ENCODE data around the gene COMT. TPM values are rescaled to one million over a fixed set of nuclear protein-coding genes. Genes with fewer than 3 reads are reported as not detected.

Gene COMT
- total and polyA plus RNA-seq, 9 of the 15 experiments (the other 6 are each of a cell fraction or from before 2014, with no cell fraction given): 12.5 to 351 (median 155) TPM

- DNase-seq (ENCODE audit: extremely low read depth in 1 of 4, low spot score in 3 of 4) (no peak), FAIRE-seq (no peak), ATAC-seq (no peak)
- in situ Hi-C loops (cut with MboI): no loop called here
- ChIA-PET POLR2A (interaction anchor here (0.6 to 5.7 kb wide), 16 partner anchors 7 to 157 kb away, joined by 3 to 56 read pairs (median 4); no protein-coding TSS in a partner anchor), CTCF (ENCODE audit: low intra/inter-chr PET ratio) (no interaction called here)
- Histone ChIP-seq H3K4me3 (no peak overlapping the region), H3K36me3 (ENCODE audit: control insufficient read depth, insufficient read depth, low read length) (peaks cover 30% of the 10 kb centered on the region; the same call in 2 of the 3 replicates), H3K4me2 (ENCODE audit: insufficient read depth, low read length) (no peak overlapping the region), H3K9me3 (replicated peaks; ENCODE audit: control insufficient read depth, insufficient read depth, low read depth, low read length) (no peaks in the 10 kb centered on the region), H4K20me1 (replicated peaks; ENCODE audit: control insufficient read depth, insufficient read depth, low read length) (peaks cover 48% of the 10 kb centered on the region), H3K9ac (ENCODE audit: insufficient read depth in 1 of 2, low read depth in 2 of 2, low read length in 2 of 2) (peak overlapping the region in 1 of 2 experiments; percentile 39; a peak in 2 of 4 replicates), H2AFZ (ENCODE audit: low read depth, low read length) (no peak overlapping the region), H3K9me1 (ENCODE audit: control insufficient read depth, insufficient read depth, low read length) (peaks cover 18% of the 10 kb centered on the region), H3K79me2 (ENCODE audit: control insufficient read depth, insufficient read depth, low read length) (no peaks in the 10 kb centered on the region), H3K27ac (ENCODE audit: extremely low read depth, low read depth, low read length) (no peak overlapping the region), H3K27me3 (ENCODE audit: control insufficient read depth in 2 of 2, insufficient read depth in 2 of 2, low read length in 2 of 2) (no peaks in the 10 kb centered on the region), H3K4me1 (replicated peaks in 1 of 2; ENCODE audit: control insufficient read depth in 2 of 2, insufficient read depth in 2 of 2, low read length in 2 of 2) (peaks cover 5 to 78% of the 10 kb centered on the region in 2 experiments; a peak in 4 of 5 replicates)
- BruUV-seq (replicated peaks): no TSS peak
- 83% methylated on average over 33 of the region's 33 CpGs for WGBS (ENCODE audit: insufficient coverage, low coverage, missing lambda C conversion rate)
- intact Hi-C loops (cut with micrococcal nuclease): no loop called here
- TF ChIP-seq HNRNPL (IDR thresholded peaks at IDR 0.05; ENCODE audit: low read depth, low read length) (0 out of 2 replicates have a peak, but pooled peaks have one; percentile 34), ZNF76 (CRISPR knock-in tag; IDR thresholded peaks at IDR 0.05; ENCODE audit: borderline replicate concordance) (peak; percentile 19; the same call in 1 of the 2 replicates), MLX (CRISPR knock-in tag; conservative IDR thresholded peaks at IDR 0.05) (0 out of 4 replicates have a peak, but pooled peaks of 1 of the 2 experiments have one; percentile 18), ZNF184 (CRISPR knock-in tag; IDR thresholded peaks at IDR 0.05) (0 out of 2 replicates have a peak, but pooled peaks have one; percentile 34), CGGBP1 (CRISPR knock-in tag; IDR thresholded peaks at IDR 0.05) (no peak), NR2F6 (CRISPR knock-in tag; IDR thresholded peaks at IDR 0.05) (0 out of 2 replicates have a peak, but pooled peaks have one; percentile 73), ZNF277 (CRISPR knock-in tag; IDR thresholded peaks at IDR 0.05; ENCODE audit: borderline replicate concordance) (0 out of 2 replicates have a peak, but pooled peaks have one; percentile 62), PPARD (CRISPR knock-in tag; IDR thresholded peaks at IDR 0.05) (0 out of 2 replicates have a peak, but pooled peaks have one; percentile 35), ATF3 (IDR thresholded peaks at IDR 0.05) (no peak), ATF3 (CRISPR knock-in tag; conservative IDR thresholded peaks at IDR 0.05) (no peak), DPF2 (IDR thresholded peaks at IDR 0.05) (no peak), CTCF (IDR thresholded peaks at IDR 0.05 in 2 of 3, conservative IDR thresholded peaks at IDR 0.05 in 1 of 3; ENCODE audit: insufficient read depth in 2 of 3, low read depth in 1 of 3, low read length in 3 of 3) (peak in 2 of 3 experiments; percentile 1 to 17; a peak in 2 of 6 replicates), ZNF212 (CRISPR knock-in tag; IDR thresholded peaks at IDR 0.05) (0 out of 2 replicates have a peak, but pooled peaks have one; percentile 43), FOXJ2 (tag; IDR thresholded peaks at IDR 0.05) (no peak), ZNF408 (CRISPR knock-in tag; IDR thresholded peaks at IDR 0.05; ENCODE audit: low read depth) (0 out of 2 replicates have a peak, but pooled peaks have one; percentile 16), CAMTA2 (CRISPR knock-in tag; conservative IDR thresholded peaks at IDR 0.05) (0 out of 2 replicates have a peak, but pooled peaks have one; percentile 49)
These were observed 39.8 kb downstream of the COMT start for GRCh38 chr22:19981171-19981960.
